GM11168 (cell line): ENCODE data around the gene FCHO1.

Experiments used
- in situ Hi-C: fragments of 300-500 bp; cut with MboI; formaldehyde crosslinking; loops from one replicate; pipeline ENCODE4 v1.12.0; 2022; ENCODE audit warnings: low sequenced_read_pairs; ENCODE audit not compliant: unreplicated experiment

FCHO1 gene, protein sequence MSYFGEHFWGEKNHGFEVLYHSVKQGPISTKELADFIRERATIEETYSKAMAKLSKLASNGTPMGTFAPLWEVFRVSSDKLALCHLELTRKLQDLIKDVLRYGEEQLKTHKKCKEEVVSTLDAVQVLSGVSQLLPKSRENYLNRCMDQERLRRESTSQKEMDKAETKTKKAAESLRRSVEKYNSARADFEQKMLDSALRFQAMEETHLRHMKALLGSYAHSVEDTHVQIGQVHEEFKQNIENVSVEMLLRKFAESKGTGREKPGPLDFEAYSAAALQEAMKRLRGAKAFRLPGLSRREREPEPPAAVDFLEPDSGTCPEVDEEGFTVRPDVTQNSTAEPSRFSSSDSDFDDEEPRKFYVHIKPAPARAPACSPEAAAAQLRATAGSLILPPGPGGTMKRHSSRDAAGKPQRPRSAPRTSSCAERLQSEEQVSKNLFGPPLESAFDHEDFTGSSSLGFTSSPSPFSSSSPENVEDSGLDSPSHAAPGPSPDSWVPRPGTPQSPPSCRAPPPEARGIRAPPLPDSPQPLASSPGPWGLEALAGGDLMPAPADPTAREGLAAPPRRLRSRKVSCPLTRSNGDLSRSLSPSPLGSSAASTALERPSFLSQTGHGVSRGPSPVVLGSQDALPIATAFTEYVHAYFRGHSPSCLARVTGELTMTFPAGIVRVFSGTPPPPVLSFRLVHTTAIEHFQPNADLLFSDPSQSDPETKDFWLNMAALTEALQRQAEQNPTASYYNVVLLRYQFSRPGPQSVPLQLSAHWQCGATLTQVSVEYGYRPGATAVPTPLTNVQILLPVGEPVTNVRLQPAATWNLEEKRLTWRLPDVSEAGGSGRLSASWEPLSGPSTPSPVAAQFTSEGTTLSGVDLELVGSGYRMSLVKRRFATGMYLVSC

GRCh38 chr19:17751103-17751911 is at the start of gene FCHO1:
Gene FCHO1 (plus strand): TSS chr19:17751477. CDS start chr19:17755165, 3,688 bp downstream.
- in situ Hi-C loops = no loop called here

DNA sequence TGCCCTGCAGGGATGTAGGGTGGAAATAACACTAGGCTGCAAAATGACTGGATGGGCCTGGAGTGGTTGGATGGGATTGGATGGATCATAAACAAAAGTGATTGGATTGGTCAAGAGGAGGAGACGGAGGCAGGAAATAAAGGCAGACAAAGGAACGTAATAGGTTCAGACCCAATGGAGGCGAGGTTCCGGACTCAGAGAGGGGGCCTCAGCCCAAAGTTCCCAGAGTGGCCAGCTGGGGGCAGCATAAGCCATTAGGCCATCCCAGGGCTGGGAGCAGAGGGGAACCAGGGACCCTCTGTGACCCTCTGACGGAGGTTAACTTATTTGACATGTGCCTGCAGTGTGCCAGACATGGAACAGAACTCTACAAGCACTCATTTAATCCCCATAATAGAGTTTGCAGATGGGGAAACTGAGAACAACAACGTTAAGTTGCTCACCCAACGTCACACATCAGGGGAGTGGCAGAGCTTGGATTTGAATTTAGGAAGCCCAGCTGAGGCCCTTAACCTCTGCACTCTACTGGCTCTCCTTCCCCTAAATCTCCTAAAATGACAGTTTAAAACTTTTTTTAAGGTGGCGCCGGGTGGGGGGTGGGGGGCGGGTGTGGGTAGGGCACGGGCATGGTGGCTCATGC is 47.3 kb upstream of the FCHO1 start:
- in situ Hi-C loops = no loop called here

DNA sequence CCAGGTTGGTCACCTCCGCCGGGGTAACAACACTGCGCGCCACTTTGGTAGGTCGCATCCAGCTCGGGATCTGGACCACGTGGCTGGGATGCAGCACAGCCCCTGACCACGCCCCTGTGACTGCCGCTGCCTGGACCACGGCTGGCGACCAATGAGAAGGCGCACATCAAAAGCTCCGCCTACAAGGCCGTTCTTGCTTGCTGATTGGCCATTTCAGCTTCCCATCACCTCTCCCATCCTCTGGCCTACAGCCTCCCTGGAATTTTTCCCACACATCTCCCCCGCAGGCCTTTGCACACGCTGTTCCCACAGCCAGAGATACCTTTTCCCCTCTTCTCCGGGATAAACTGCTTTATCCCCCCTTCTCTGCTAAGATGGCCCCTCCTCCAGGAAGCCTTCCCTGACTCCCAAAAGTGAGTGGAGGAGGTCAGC is 44.5 kb upstream of the FCHO1 start:
- in situ Hi-C loops = no loop called here

DNA sequence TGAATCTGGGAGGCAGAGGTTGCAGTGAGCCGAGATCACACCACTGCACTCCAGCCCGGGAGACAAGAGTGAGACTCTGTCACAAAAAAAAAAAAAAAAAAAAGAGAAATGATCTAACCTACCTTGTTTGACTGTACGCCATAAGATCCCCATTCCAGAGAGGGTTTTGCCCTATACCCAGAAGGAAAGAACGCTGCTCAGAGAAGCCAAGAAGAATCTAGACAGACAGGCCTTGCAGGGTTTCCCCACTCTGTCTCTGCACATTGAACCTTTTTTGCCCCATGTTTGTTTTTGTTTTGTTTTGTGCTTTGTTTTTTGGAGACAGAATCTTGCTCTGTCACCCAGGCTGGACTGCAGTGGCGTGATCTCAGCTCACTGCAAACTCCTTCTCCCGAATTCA is 39.4 kb upstream of the FCHO1 start:
- in situ Hi-C loops = loop anchor here (10.0 kb wide), 1 partner anchor 143 kb away; the partner anchor contains the start of gene RPL18A

- in situ Hi-C loops = loop anchor here (10.0 kb wide), 1 partner anchor 138 kb away; the partner anchor contains the start of gene RPL18A
Measured at GRCh38 chr19:17716309-17716929, 34.9 kb upstream of the FCHO1 start.

DNA sequence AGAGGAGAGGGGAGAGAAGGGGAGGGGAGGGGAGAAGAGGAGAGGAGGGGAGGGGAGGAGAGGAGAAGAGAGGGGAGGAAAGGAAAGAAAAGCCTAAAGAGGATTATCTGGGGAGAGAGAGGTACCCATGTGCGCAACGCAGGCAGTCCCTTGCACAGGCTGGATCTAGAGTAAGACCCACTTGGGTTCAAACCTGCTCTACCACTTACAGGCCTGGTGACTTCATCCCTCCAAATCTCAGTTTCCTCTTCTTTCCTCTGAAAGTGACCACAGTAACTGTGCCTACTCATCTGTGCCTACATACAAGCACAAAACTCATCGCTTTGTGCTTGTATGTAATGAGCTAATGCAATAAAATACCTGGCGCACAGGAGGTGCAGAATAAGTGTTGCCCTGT is 32.7 kb upstream of the FCHO1 start:
- in situ Hi-C loops = loop anchor here (10.0 kb wide), 1 partner anchor 136 kb away; the partner anchor contains the start of gene RPL18A

DNA sequence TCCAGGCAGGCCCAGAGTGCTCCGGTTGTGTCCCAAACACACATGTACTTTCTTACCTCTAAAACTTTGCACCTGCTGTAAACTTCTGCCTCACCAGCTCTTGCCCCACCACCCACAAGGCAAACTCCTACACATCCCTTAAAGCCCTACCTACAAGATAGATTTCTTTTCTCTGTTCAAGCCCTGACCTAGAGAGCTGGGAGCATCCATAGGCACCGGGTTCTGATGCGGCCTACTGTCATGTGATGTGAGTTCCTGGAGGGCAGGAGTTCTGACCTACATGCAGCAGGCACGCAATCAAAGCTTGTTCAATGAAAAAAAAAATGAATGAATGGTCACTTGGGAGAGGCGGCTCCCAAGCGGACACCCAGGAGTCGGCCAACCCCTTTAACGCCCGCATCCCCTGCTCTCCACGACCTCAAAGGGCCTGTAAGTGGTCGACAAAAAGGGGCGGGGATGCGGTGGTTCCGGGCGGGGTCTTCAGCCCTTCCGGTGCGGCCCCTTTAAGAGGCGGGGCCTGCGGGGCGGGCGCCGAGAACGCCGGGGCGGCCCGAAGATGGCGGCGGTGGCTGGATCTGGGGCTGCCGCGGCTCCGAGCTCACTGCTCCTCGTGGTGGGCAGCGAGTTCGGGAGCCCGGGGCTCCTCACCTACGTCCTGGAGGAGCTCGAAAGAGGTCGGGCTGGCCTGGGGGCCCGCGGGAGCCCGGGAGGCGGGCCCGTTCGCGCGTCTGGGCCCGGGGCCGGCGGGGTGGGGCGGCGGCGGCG is 32.1 kb upstream of the FCHO1 start, which contains the start of gene MAP1S:
TSS of gene MAP1S (plus strand) at position 534 of the 765 bp plus-strand sequence. CDS start at position 557, 23 bp downstream.
- in situ Hi-C loops = loop anchor here (10.0 kb wide), 1 partner anchor 136 kb away; the partner anchor contains the start of gene RPL18A

GRCh38 chr19:17719730-17720400 is 31.4 kb upstream of the FCHO1 start:
- in situ Hi-C loops = loop anchor here (10.0 kb wide), 1 partner anchor 135 kb away; the partner anchor contains the start of gene RPL18A

DNA sequence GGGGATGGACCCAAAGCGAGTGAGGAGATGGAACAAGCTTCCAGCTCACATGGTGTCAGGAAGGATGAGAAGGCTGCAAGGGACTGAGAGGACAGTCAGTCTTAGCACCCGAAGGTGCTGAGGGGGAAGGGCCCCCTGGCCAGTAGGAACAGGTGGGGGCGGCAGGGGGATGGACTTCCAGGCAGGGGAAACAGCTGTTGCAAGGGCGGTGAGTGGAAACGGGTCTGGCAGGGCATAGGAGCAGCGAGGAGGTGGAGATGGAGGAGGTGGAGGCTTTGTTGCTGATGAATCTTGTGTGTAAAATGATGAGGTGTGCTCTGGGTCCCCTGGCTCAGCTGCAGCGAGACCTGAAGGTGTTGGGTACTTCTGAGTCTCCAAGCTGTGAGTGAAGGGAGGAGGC is 30.8 kb upstream of the FCHO1 start:
- in situ Hi-C loops = no loop called here

GRCh38 chr19:17721111-17721628 is 30.1 kb upstream of the FCHO1 start:
- in situ Hi-C loops = no loop called here

GRCh38 chr19:17721821-17722220 is 29.5 kb upstream of the FCHO1 start:
- in situ Hi-C loops = no loop called here

- in situ Hi-C loops = no loop called here
Measured at GRCh38 chr19:17722655-17723240, 28.5 kb upstream of the FCHO1 start.

- in situ Hi-C loops = no loop called here
Measured at GRCh38 chr19:17724655-17725054, 26.6 kb upstream of the FCHO1 start.

DNA sequence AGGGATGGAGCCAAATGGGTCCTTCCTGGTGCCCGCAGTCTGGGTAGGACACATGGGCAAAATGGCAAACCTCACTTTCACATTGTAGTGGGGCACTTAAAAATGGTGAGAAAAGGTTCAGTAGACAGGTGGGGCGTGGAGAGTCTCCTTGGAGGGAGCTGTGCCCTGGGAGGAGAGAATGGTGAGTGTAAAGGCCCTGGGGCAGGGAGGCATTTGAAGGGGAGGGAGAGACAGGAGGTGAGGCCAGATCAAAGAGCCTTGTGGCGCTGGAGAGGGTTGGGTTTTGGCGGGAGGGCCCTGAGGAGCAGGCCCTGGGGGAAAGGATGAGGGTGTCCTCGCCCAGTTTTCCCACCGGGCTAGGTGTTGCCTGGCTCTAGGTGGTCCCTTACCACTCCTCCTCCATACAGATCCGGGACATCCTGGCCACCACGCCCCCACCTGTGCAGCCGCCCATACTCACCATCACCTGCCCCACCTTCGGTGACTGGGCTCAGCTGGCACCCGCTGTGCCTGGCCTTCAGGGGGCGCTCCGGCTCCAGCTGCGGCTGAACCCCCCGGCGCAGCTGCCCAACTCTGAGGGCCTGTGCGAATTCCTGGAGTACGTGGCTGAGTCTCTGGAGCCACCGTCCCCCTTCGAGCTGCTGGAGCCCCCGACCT is 25.7 kb upstream of the FCHO1 start:
- in situ Hi-C loops = no loop called here

DNA sequence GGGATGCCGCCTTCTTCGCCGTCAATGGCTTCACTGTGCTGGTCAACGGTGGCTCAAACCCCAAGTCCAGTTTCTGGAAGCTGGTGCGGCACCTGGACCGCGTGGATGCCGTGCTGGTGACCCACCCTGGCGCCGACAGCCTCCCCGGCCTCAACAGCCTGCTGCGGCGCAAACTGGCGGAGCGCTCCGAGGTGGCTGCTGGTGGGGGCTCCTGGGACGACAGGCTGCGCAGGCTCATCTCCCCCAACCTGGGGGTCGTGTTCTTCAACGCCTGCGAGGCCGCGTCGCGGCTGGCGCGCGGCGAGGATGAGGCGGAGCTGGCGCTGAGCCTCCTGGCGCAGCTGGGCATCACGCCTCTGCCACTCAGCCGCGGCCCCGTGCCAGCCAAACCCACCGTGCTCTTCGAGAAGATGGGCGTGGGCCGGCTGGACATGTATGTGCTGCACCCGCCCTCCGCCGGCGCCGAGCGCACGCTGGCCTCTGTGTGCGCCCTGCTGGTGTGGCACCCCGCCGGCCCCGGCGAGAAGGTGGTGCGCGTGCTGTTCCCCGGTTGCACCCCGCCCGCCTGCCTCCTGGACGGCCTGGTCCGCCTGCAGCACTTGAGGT is 25.0 kb upstream of the FCHO1 start:
- in situ Hi-C loops = no loop called here
